ENCODE data around the gene LMF1.

DNA sequence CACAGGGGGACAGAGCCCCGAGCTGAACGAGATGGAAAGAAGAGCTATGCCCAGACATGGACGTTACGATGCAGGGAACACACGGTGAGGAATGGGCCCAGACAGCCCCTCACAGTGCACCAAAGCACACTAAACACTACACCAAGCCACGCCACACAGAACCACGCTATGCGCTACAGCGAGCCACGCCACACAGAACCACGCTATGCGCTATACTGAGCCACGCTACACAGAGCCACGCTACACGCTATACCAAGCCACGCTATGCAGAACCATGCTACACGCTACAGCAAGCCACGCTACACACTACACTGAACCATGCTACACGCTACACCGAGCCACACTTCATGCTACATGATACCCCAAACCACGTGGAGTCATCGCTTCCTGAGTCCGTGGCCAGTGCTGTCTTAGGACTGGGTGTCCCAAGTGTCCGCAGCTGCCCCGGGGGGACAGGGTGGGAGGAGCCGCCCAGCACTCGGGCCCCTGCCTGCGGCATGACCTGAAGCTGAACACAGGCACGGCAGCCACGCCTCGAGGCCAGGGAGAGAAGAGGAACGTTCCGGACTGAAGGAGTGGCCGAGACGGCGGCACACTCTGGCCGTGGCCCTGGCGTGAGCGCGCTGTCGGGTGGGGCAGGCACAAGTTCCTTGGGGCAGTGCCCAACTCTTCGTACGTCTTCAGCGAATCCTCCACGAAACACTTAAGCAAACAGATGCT lies 61.3 kb downstream of the LMF1 start:
- TF ChIP-seq POLR2A (IDR thresholded peaks at IDR 0.05) (no peak), CTCF (IDR thresholded peaks at IDR 0.05 in 4 of 5, conservative IDR thresholded peaks at IDR 0.05 in 1 of 5) (no peak)
